K562 (cell line): Measurements from ENCODE around the gene DUSP9. TPM values are rescaled to one million over a fixed set of nuclear protein-coding genes. Genes with fewer than 3 reads are reported as not detected.

Experiments
- ELF1 ChIP-seq: fragments of 200-800 bp; sonication (Bioruptor generic); IDR thresholded peaks from 2 replicates; pipeline ENCODE4 v1.6.1; 2016; ENCODE audit warnings: missing genetic modification characterization, missing compliant biosample characterization
- ESRRA ChIP-seq: fragments of 450-650 bp; IDR thresholded peaks from 2 replicates; pipeline ENCODE4 v1.6.1; 2014; ENCODE audit warnings: low read depth, mild to moderate bottlenecking, moderate library complexity, borderline replicate concordance
- HDAC1 ChIP-seq, 2 experiments: fragments of 450-650 bp; IDR thresholded peaks; 2 replicates each; pipeline ENCODE4 v1.6.1; 2016 to 2017; ENCODE audit warnings: inconsistent platforms in 1 of 2, mild to moderate bottlenecking in 1 of 2, moderate library complexity in 1 of 2
- JUND ChIP-seq, 2 experiments: IDR thresholded peaks; 2 replicates in 1 of 2; 3 replicates in 1 of 2; pipeline ENCODE4 v1.6.1; 2011; ENCODE audit warnings: borderline replicate concordance in 2 of 2, low read depth in 2 of 2, low read length in 2 of 2, improper control_type of control experiment in 1 of 2, missing biosample characterization in 1 of 2, missing genetic modification characterization in 1 of 2, missing genetic modification reagents in 1 of 2
- KLF16 ChIP-seq: IDR thresholded peaks from 2 replicates; pipeline ENCODE4 v1.6.1; 2016; ENCODE audit warnings: antibody characterized with exemption
- ZBTB7A ChIP-seq: IDR thresholded peaks from 2 replicates; pipeline ENCODE4 v1.6.1; 2011; ENCODE audit warnings: low read depth, mild to moderate bottlenecking, low read length, moderate library complexity, borderline replicate concordance; ENCODE audit not compliant: control insufficient read depth
- ZNF318 ChIP-seq, 2 experiments: fragments of 450-650 bp; IDR thresholded peaks; 2 replicates each; pipeline ENCODE4 v1.6.1; 2016; ENCODE audit warnings: mild to moderate bottlenecking in 2 of 2, borderline replicate concordance in 1 of 2, low read depth in 1 of 2, moderate library complexity in 1 of 2
- ZNF77 ChIP-seq: fragments of 250-450 bp; sonication (Bioruptor Pico); IDR thresholded peaks from 2 replicates; pipeline ENCODE4 v1.5.0; 2020
- polyA plus RNA-seq, 8 experiments: library from polyadenylated mRNA; depleted of rRNA in 4 of 8; stranded (reverse) in 5 of 8; unstranded in 3 of 8; fragments of >200 nt; fragmentation: Nextera tagmentation in 2 of 8; fragmentation: Illumina TruSeq in 1 of 8; extraction: Ambion mirVana in 2 of 8; extraction: Trizol in 1 of 8; gene quantifications; 2 replicates each; pipeline versions ENCODE4 v1.2.1 to v1.2.3, GENCODE V29; 2011 to 2014; ENCODE audit warnings: inconsistent platforms in 1 of 8, missing spikeins in 1 of 8
- total RNA-seq, 7 experiments: library from RNA; depleted of rRNA in 6 of 7; stranded (reverse); fragments of >200 nt in 6 of 7; fragmentation: Illumina TruSeq in 2 of 7; extraction: Trizol in 2 of 7; gene quantifications; 2 replicates each; pipeline versions ENCODE4 v1.2.1 to v1.2.3, GENCODE V29; 2011 to 2021; ENCODE audit warnings: low replicate concordance in 1 of 7
- TF ChIP-seq, protein P1 (sequence below): sonication (generic); formaldehyde crosslinking; IDR thresholded peaks from 2 replicates; pipeline ENCODE4 v1.8.1; 2023; ENCODE audit warnings: mild to moderate bottlenecking, missing genetic modification reagents
- TF ChIP-seq, protein P2 (sequence below): fragments of 450-650 bp; formaldehyde crosslinking; conservative IDR thresholded peaks from 2 replicates; pipeline ENCODE4 v1.4.0; 2022; ENCODE audit warnings: mild to moderate bottlenecking, missing genetic modification characterization

DUSP9 gene
- total and polyA plus RNA-seq, 9 of the 15 experiments (the other 6 are each of a cell fraction or from before 2014, with no cell fraction given), result 0.11 to 14.1 (median 5.5) TPM

- TF ChIP-seq ZNF318 (IDR thresholded peaks at IDR 0.05; ENCODE audit: borderline replicate concordance in 1 of 2, low read depth in 1 of 2) (no peak), KLF16 (no peak), JUND (IDR thresholded peaks at IDR 0.05; ENCODE audit: borderline replicate concordance, low read depth, low read length) (no peak), JUND (tag; IDR thresholded peaks at IDR 0.05; ENCODE audit: borderline replicate concordance, low read depth, low read length) (no peak), HDAC1 (IDR thresholded peaks at IDR 0.05) (no peak), ZBTB7A (no peak), ZNF77 (CRISPR knock-in tag) (no peak), ELF1 (tag) (no peak), ESRRA (no peak)
- TF ChIP-seq, protein P1, sequence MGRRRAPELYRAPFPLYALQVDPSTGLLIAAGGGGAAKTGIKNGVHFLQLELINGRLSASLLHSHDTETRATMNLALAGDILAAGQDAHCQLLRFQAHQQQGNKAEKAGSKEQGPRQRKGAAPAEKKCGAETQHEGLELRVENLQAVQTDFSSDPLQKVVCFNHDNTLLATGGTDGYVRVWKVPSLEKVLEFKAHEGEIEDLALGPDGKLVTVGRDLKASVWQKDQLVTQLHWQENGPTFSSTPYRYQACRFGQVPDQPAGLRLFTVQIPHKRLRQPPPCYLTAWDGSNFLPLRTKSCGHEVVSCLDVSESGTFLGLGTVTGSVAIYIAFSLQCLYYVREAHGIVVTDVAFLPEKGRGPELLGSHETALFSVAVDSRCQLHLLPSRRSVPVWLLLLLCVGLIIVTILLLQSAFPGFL, result no peak
- TF ChIP-seq, protein P2, sequence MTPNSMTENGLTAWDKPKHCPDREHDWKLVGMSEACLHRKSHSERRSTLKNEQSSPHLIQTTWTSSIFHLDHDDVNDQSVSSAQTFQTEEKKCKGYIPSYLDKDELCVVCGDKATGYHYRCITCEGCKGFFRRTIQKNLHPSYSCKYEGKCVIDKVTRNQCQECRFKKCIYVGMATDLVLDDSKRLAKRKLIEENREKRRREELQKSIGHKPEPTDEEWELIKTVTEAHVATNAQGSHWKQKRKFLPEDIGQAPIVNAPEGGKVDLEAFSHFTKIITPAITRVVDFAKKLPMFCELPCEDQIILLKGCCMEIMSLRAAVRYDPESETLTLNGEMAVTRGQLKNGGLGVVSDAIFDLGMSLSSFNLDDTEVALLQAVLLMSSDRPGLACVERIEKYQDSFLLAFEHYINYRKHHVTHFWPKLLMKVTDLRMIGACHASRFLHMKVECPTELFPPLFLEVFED (CRISPR knock-in tag), result no peak
Measured at GRCh38 chrX:153631346-153631745, 15.7 kb upstream of the DUSP9 start (continued).
